HG03175 (cell line): Measurements from ENCODE around the gene HDLBP.

Source experiments
- ATAC-seq: cut with Tn5 transposase; IDR thresholded peaks from one replicate; pipeline ENCODE4 v1.9.1; 2021; ENCODE audit warnings: mild to moderate bottlenecking, moderate library complexity; ENCODE audit not compliant: unreplicated experiment

The HDLBP gene

DNA sequence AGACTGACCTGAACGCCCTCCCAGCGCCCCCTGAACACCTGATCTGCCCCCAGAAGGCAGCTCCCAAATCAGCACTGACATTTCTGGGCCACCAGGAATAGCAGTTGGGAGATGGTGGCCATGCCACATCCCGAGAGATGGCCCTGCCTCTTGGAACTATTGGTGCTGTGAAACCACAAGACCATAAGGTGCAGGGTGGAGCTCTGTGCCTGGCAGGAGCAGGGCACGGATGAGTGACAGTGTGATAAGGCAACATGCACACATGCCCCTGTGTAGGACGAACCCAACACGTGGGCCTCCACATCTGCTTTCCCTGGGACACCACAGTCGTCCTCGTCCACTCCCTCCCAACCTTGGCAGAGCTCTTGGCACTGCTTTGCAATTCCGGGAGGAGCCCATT is 100.1 kb downstream of the HDLBP start:
- ATAC-seq = no peak

DNA sequence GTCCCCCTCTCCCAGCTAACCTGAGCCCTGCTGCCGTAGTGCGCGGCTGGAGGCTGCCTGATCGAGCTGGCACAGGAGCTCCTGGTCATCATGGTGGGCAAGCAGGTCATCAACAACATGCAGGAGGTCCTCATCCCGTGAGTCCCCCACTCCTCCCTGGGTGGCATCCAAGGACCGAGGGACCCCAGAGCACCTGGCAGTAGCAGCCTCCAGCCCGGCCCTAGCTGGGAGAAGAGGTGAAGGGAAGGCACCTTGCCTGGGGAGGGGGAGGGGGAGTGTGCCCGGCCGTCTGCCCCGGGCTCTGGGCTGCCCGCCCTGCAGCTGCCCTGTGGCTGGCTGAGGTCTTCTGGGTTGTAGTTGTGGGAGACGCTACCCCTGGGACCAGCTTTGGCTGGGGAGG is 100.7 kb downstream of the HDLBP start:
- no peak for ATAC-seq

DNA sequence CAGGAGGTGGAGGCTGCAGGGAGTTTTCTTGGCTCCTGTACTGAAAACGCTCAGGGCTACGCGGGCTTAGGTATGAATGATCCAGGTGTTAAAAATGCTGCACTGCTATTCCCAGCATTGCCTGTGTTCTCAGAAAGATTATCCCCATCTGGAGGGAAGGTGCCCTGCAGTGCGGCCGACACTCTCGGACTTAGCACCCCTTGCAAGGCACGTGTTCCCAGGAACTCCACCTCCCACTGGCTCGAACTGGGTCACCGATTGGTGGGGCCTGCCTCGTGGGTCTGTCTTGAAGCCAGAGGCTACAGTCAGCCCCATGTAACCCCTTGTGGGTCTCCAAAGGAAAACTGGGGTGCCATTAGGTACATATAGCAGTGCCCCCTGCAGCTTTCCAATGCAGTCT is 101.3 kb downstream of the HDLBP start:
- no peak for ATAC-seq

DNA sequence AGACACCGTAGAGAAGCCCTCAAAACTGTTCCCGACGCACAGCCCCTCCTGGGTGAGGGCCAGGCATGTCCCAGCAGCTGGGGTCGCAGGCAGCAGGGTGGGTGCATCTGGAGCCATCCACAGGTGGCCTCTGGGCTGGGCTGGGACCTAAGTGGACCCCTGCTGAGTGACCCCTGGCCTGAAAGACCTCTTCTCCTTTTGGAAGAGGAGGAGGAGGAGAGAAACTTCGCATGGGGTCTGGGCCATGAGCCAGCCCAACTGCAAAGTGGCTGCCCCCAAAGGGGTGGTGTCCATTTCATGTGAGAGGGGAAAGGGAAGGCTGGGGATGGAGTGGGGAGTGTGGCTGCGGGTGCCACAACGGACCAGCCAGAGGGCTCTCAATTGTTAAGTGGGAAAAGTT is 101.9 kb downstream of the HDLBP start:
- ATAC-seq = no peak

DNA sequence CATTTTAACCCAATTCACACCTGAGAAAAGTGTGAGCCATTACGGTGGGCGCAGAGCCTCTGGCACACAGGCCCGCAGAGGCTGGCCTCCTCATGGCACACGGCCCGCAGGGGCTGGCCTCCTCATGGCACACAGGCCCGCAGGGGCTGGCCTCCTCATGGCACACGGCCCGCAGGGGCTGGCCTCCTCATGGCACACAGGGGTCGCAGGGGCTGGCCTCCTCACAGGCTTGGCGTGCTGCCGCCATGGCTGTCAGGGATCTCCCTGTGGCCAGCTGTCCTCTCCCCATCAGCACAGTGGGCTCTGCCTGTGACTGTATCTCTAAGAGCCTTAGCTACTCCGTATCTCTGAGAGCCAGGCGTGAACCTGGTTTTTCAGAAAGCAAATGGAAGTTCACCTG is 102.4 kb downstream of the HDLBP start:
- ATAC-seq = no peak

DNA sequence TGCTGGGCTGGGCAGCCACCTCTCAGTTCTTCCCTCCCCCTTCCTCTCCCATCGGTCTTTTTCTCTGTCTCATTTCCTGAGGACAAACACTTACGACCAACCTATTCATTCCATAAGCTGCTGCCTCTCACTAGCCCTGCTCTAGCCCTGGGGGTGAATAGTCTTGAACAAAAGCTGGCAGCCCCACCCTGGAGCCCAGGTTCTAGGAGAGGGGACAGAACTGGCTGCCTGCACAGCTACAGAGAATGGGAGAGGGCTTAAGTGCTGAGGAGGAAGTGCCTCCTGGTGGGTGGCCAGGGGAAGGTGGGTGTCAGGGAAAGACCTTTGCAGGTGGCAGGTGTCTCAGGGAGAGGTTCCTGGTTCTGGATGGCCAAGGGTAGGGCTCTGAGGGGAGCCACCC is 104.2 kb downstream of the HDLBP start:
- no peak for ATAC-seq

DNA sequence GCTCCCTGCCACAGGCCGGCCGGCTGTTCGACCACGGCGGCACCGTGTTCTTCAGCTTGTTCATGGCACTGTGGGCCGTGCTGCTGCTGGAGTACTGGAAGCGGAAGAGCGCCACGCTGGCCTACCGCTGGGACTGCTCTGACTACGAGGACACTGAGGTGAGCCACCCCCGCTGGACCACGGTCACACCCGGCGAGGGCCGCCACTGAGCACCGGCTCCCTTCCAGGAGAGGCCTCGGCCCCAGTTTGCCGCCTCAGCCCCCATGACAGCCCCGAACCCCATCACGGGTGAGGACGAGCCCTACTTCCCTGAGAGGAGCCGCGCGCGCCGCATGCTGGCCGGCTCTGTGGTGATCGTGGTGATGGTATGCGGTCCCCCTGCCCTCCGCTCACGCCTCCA is 106.2 kb downstream of the HDLBP start:
- no peak for ATAC-seq

DNA sequence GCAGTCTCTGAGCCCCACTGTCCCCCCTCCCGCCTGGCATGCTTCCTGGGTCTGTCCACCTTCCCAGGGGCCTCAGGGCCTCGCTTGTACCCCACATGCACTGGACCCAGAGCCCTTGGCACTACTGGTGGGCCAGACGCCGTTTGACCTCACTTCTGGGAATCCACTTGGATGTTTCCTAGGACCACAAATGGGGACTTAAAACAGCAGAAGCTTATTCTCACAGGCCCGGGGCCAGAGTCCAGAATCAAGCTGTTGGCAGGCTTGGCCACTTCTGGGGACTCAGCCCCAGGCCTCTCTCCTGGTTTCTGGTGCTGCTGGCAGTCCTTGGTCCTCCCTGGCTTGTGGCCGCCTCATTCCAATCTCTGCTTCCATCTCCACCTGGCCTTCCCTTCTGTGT is 107.4 kb downstream of the HDLBP start:
- no peak for ATAC-seq

DNA sequence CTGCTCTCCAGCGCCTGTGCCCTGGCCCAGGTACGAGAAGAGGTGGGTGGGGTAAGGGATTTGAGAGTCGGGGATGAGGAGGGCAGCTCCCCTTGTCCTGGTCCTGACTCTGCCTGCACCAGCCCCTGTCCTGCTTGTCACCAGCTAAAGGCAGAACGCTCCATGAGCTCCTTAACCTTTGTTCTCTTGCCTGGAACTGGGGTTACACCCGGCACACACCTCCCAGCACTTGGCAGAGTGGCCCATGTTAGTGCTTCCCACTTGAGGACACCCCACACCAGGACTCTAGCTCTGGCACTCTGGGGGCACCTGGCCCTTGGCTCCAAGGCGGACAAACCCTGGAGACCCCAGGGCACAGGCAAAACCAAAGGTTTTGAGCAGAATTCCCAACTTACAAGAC is 107.8 kb downstream of the HDLBP start:
- no peak for ATAC-seq

DNA sequence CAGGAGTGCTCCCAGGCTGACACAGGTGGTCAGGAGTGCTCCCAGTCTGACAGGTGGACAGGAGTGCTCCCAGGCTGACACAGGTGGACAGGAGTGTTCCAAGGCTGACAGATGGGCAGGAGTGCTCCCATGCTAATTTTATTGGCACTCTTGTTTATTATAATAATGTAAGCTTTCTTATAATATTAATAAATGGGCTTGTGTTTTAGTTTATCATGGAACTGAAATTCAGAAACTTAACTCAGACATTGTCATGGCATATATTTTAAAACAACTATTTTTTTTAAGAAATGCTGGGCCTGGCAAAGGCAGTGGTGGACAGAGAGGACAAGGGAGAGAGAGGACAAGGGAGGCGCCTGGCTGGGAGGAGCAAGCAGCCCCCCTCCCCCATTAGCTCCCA is 108.3 kb downstream of the HDLBP start:
- ATAC-seq = no peak

DNA sequence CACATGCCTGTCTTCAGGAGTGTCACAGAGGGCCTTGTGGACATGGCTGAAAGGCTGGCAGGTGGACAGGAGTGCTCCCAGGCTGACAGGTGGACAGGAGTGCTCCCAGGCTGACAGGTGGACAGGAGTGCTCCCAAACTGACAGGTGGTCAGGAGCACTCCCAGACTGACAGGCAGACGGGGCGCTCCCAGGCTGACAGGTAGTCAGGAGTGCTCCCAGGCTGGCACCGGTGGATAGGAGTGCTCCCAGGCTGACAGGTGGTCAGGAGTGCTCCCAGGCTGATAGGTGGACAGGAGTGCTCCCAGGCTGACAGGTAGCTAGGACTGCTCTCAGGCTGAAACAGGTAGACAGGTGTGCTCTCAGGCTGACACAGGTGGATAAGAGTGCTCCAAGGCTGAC is 110.4 kb downstream of the HDLBP start:
- ATAC-seq = no peak

DNA sequence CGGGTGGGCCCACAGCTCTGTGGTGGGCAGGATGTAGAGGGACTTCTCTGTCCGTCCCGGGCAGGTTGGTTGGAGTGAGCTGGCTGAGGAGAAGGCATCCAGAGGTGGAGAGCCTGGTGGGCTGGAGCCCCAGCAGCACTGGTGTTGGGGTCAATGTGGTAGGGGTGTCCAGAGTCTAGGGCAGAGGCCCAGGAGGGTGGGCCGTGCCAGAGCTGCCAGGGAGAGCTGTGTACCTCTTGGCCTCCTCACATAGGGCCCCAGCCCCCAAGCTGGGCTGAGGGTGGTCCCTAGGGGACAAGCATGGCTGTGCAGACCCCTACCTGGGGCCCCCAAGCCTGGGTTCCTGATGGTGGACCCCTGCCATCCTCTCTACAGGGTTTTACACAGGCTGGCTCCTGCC is 111.0 kb downstream of the HDLBP start:
- ATAC-seq = no peak

DNA sequence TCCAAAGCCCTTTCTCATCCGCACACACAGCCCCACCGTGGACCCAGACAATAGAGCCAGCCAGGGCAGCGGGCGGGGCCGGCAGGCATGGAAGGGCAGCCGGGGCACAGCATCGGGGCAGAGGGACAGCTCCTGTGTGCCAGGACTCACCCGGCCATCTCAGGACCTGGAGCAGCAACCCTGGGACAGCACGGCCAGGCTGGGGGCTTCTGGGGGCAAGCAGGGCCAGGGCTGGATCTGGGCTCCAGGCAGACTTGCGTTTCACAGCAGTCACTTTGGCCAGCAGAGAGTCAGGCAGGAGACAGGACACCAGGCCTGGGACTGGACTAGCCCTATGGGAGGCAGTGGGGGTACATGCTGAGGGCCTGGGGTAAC is 111.5 kb downstream of the HDLBP start:
- ATAC-seq = no peak

DNA sequence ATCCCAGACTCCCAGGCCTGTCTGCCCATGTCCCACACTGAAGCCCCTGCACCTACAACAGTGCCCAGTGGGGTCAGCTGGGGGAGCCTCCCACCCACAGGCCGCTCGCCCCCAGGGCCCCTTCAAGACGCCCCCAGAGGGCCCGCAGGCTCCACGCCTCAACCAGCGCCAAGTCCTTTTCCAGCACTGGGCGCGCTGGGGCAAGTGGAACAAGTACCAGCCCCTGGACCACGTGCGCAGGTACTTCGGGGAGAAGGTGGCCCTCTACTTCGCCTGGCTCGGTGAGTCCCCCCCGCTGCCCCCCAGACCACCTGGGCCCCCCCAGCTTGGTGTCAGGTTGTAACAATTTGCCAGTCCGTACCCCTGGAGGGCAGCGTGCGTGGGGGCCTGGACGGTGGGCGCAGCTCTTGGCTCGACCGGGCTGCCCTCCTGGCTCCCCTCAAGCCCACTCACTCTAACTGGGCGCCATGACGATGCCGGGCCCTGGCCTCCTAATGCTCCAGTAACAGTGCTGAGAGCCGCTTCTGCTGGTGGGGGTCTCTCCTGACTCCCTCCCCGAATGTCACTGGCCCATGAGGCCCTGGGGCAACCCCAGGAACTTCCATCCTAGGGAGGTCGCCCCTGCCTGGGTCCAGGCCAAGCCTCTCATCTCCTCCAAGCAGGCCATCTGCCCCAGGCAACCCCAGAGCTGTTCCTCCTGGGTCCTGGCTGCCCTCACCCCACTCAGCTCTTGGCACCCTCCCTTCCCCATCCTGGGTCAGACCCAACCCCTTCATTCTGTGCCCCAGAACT is 112.1 kb downstream of the HDLBP start:
- no peak for ATAC-seq

DNA sequence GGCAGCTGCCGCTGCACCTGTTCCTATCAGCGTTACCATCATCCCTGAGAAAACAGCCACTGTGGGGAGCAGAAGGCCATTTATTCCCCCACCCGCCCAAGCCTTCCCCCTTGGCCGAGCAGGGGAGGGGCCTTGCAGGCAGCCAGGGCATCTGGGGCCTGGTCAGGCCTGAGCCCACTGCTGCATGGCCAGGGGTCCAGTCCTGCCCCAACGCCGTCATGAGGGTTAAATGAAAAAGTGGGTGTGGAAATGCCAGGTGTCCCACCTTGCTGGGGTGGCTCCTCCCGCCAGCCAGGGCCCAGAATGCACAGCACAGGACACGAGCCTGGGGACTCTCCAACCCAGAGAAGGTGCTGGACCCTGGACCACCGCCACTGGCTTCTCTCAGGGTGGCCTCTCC is 112.8 kb downstream of the HDLBP start:
- ATAC-seq = no peak

DNA sequence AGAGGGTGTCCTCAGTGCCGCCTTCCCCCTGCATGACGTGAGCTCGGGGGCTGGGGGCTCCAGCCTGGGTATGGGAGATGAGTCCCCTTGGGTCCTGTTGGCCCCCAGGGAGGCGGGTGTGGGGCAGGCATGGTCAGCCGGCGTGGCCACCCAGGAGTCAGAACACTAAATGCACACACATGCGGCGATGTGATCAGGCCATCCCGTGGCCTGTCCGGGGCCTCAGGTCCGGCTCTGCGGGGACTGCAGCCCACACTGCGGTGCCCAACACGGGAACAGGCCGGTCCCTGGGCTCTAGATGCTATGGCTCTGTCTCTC is 113.2 kb downstream of the HDLBP start:
- ATAC-seq = no peak

DNA sequence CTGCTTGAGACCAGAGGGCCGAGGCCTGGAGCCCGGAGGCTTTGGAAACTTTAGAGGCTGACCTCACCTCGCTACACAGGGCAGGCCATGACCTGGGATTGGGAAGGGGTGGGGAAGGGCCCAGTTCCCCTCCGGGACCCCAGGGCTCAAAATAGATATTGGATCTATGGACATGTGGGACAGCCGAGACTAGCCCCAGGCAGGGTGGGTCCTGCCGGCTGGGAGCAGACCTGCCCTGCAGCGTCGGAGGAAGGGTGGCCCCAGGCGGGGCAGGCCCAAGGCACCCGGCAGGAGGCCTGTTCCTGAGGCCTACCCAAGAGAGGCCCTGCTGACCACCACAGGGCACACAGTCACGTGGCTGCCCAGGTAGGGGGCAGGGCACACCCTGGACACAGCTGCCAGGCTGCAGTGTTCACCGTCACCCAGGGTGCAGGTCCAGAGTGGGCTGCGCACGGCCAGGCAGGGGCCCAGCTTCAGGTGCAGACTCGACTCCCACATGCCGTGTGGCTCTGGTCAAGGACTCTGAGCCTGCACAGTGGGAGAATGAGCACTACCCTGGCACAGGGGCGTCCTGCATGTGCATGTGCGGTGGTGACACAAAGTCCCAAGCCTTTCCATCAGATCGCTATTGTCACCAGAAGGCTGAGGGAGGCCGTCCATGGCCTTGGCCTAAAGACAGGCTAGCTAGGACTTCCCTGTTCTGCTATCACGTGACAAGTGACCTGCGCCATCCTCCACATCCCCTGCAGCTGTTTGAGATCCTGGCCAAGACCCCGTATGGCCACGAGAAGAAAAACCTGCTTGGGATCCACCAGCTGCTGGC is 113.8 kb downstream of the HDLBP start:
- no peak for ATAC-seq

DNA sequence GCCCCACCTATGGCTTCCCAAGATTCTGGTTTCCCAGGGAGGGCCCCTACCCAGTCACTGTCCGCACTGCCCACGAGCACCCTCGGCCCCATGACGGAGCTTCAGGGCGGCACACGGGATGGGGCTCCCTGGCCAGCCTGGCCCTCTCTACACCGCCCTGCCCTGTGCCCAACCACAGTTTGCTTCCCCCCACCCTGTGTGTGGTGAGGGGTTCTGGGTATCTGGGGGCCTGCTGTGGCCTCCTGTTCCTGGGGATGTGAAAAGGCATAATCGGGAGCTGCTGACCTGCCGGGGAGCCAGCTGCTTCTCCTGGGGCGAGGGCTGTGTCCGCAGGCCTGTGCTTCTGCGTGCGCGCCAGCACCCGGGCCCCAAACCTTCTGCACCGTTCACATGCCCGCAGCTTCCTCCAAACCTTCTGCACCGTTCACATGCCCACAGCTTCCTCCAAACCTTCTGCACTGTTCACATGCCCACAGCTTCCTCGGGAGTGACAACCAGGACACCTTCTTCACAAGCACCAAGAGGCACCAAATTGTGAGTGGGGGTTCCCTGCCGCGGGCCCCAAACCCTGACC is 114.6 kb downstream of the HDLBP start:
- no peak for ATAC-seq

DNA sequence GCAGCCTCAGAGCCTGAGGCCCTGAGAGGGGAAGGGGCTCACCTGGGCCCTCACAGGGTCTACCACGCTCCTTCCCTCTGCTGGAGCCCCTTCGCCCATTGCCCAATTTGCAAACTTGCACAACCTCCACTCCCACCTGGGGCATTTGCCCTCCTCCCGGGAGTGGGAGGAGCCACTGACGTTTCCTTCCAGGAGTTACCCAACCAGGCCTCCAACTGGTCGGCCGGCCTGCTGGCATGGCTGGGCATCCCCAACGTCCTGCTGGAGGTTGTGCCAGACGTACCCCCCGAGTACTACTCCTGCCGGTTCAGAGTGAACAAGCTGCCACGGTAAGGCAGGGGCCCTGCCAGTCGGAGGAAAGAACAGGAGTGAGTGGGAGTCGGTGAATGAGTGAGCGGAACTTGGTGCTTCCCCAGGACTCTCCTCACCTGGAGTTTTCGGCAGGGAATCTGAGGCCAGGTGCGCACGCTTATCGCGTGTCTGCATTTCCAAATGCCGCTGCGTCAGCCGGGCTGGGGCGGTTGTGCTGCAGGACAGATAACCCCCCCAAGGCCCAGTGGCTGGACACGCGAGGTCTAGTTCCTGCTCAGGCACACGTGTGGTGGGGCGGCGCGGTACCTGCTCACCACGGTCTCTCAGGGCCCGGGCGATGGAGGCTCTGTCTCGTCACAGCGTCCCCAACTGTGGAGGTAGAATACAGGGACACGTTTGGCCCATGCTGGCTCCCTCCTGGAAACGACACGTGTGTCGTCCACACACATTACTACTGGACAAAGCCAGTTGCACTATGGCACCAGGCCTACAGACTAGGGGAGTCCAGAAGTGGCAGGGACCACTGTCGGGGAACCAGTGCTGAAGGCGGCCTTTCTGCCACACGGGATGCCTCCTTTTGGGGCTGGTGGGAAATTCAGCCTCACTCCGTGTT is 115.3 kb downstream of the HDLBP start:
- no peak for ATAC-seq

DNA sequence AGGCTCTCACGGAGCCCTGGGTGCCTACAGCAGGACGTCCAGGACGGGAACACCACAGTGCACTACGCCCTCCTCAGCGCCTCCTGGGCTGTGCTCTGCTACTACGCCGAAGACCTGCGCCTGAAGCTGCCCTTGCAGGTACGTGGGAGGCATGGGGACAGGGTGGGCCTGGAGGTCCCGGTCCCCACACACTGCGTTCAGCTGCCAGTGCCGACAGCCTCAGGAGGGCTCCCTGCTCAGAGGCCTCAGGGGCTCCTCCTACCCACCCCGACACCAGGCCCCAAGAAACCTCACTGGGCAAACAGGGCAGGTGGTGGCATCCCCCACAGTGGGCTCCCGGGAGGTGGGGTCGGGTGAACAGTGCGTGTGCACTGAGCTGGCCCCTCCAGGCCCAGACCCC is 116.2 kb downstream of the HDLBP start:
- no peak for ATAC-seq
